CD4-positive, alpha-beta T cell (primary cell): ENCODE measurements around the gene PAX5. TPM values are rescaled to one million over a fixed set of nuclear protein-coding genes. Genes with fewer than 3 reads are reported as not detected.

Source experiments
- ATAC-seq: fragments of 200-7000 bp; cut with Tn5 transposase; one replicate; pipeline ENCODE4 v1.10.0; 2022; ENCODE audit warnings: mild to moderate bottlenecking; ENCODE audit not compliant: poor library complexity
- CTCF ChIA-PET: fragments of 350-600 bp; sonication (Branson Sonifier 250); formaldehyde crosslinking; loops from one replicate; lab custom pipeline; 2021; ENCODE audit warnings: antibody characterized with exemption, inconsistent platforms; lab: Charles Lee
- POLR2A ChIA-PET: fragments of 350-600 bp; sonication (Branson Sonifier 250); formaldehyde crosslinking; loops from one replicate; lab custom pipeline; 2021; ENCODE audit warnings: antibody characterized with exemption, inconsistent platforms; lab: Charles Lee
- DNase-seq, 14 experiments: peaks; one replicate each; pipeline ENCODE4 v3.0.0-alpha.2; 2013 to 2020; ENCODE audit warnings: mixed read lengths in 2 of 14
- H3K27ac ChIP-seq, 2 donors: one replicate each; pipeline versions ENCODE4 v1.5.1 to v1.7.0; 2013; ENCODE audit warnings: low read length in 2 of 2, low read depth in 1 of 2, mild to moderate bottlenecking in 1 of 2
- H3K27me3 ChIP-seq, 2 experiments: 1 replicate in 1 of 2; 2 replicates in 1 of 2; pipeline versions ENCODE4 v1.6.1 to v1.7.0; 2013; ENCODE audit warnings: low read length in 2 of 2, control low read depth in 1 of 2, mild to moderate bottlenecking in 1 of 2, moderate library complexity in 1 of 2; ENCODE audit not compliant: insufficient read depth in 2 of 2, control insufficient read depth in 1 of 2
- H3K36me3 ChIP-seq: one replicate; pipeline ENCODE4 v1.6.1; 2013; ENCODE audit warnings: low read length, control low read depth; ENCODE audit not compliant: insufficient read depth
- H3K4me1 ChIP-seq: one replicate; pipeline ENCODE4 v1.6.1; 2013; ENCODE audit warnings: low read length, control low read depth; ENCODE audit not compliant: insufficient read depth
- H3K4me3 ChIP-seq: one replicate; pipeline ENCODE4 v1.5.1; 2013; ENCODE audit warnings: mild to moderate bottlenecking, low read length, moderate library complexity
- H3K9me3 ChIP-seq, 2 experiments: 1 replicate in 1 of 2; 2 replicates in 1 of 2; pipeline versions ENCODE4 v1.6.1 to v1.7.0; 2013; ENCODE audit warnings: low read length in 2 of 2, mild to moderate bottlenecking in 2 of 2, control low read depth in 1 of 2, moderate library complexity in 1 of 2; ENCODE audit not compliant: control insufficient read depth in 1 of 2, insufficient read depth in 1 of 2
- H3K27ac Mint-ChIP-seq: one replicate; pipeline ENCODE4 v1.8.0; 2020; ENCODE audit warnings: mixed read lengths
- H3K27me3 Mint-ChIP-seq: one replicate; pipeline ENCODE4 v1.8.0; 2021; ENCODE audit warnings: mixed read lengths
- H3K36me3 Mint-ChIP-seq: one replicate; pipeline ENCODE4 v1.8.0; 2021; ENCODE audit warnings: low read depth, mixed read lengths
- H3K4me1 Mint-ChIP-seq: one replicate; pipeline ENCODE4 v1.8.0; 2021; ENCODE audit warnings: low read depth, mixed read lengths
- H3K4me3 Mint-ChIP-seq: one replicate; pipeline ENCODE4 v1.8.0; 2020; ENCODE audit warnings: mild to moderate bottlenecking, mixed read lengths
- H3K9me3 Mint-ChIP-seq: one replicate; pipeline ENCODE4 v1.8.0; 2020; ENCODE audit warnings: mixed read lengths
- CTCF ChIP-seq: fragments of 200-600 bp; IDR thresholded peaks from one replicate; pipeline ENCODE4 v1.8.0; 2022; ENCODE audit warnings: antibody characterized with exemption, mild to moderate bottlenecking
- intact Hi-C, 2 experiments: fragments of 100-400 bp; cut with DNase I in 1 of 2; cut with micrococcal nuclease in 1 of 2; formaldehyde crosslinking; loops; one replicate each; pipeline versions ENCODE4 v1.15.1 to v1.9.0; 2023 to 2025; cut with DNase I, micrococcal nuclease
- total RNA-seq, 174 experiments: library from RNA in 2 of 174; stranded (reverse) in 2 of 174; gene quantifications; one replicate each; pipeline ENCODE4 v1.2.3 and lab custom pipeline; 2021 to 2026

The PAX5 gene
- total RNA-seq, 2 experiments from 2014 or later = 0.03 to 0.11 TPM

- H3K36me3 Mint-ChIP-seq = no peaks in the 10 kb centered on the region
- Histone ChIP-seq H3K9me3 (no peaks in the 10 kb centered on the region), H3K4me3 (no peak overlapping the region), H3K4me1 (no peaks in the 10 kb centered on the region), H3K27me3 (peaks cover 0 to 4% of the 10 kb centered on the region in 2 experiments), H3K36me3 (no peaks in the 10 kb centered on the region), H3K27ac (no peak overlapping the region)
- intact Hi-C loops = no loop called here
- ATAC-seq = no peak
- no peak overlapping the region for H3K4me3 Mint-ChIP-seq
- no peak for TF ChIP-seq CTCF
- no peaks in the 10 kb centered on the region for H3K9me3 Mint-ChIP-seq
- CTCF ChIA-PET = no interaction called here
- no peak overlapping the region for H3K27ac Mint-ChIP-seq
- no peaks in the 10 kb centered on the region for H3K27me3 Mint-ChIP-seq
- H3K4me1 Mint-ChIP-seq = no peaks in the 10 kb centered on the region
- no peak for DNase-seq
- POLR2A ChIA-PET = no interaction called here
Observed at GRCh38 chr9:36840898-36841536, 193.1 kb downstream of the PAX5 start.

- Histone ChIP-seq H3K27ac (no peak overlapping the region), H3K27me3 (peaks cover 0 to 4% of the 10 kb centered on the region in 2 experiments), H3K4me3 (no peak overlapping the region), H3K36me3 (no peaks in the 10 kb centered on the region), H3K4me1 (no peaks in the 10 kb centered on the region), H3K9me3 (no peaks in the 10 kb centered on the region)
- TF ChIP-seq CTCF = no peak
- H3K27me3 Mint-ChIP-seq = no peaks in the 10 kb centered on the region
- CTCF ChIA-PET = no interaction called here
- DNase-seq = no peak
- H3K27ac Mint-ChIP-seq = no peak overlapping the region
- H3K36me3 Mint-ChIP-seq = no peaks in the 10 kb centered on the region
- POLR2A ChIA-PET = no interaction called here
- no peak for ATAC-seq
- H3K9me3 Mint-ChIP-seq = no peaks in the 10 kb centered on the region
- no peak overlapping the region for H3K4me3 Mint-ChIP-seq
- intact Hi-C loops = no loop called here
- no peaks in the 10 kb centered on the region for H3K4me1 Mint-ChIP-seq
Observed at GRCh38 chr9:36839131-36839885, 194.8 kb downstream of the PAX5 start.

- Mint-ChIP-seq H3K4me3 (no peak overlapping the region), H3K4me1 (no peaks in the 10 kb centered on the region), H3K36me3 (no peaks in the 10 kb centered on the region), H3K9me3 (no peaks in the 10 kb centered on the region), H3K27ac (no peak overlapping the region), H3K27me3 (no peaks in the 10 kb centered on the region)
- H3K36me3 ChIP-seq = no peaks in the 10 kb centered on the region
- H3K27me3 ChIP-seq = peaks cover 0 to 4% of the 10 kb centered on the region in 2 experiments
- ChIA-PET POLR2A (no interaction called here), CTCF (no interaction called here)
- no peak overlapping the region for H3K4me3 ChIP-seq
- intact Hi-C loops = no loop called here
- H3K9me3 ChIP-seq = no peaks in the 10 kb centered on the region
- TF ChIP-seq CTCF = no peak
- H3K27ac ChIP-seq = no peak overlapping the region
- no peaks in the 10 kb centered on the region for H3K4me1 ChIP-seq
- ATAC-seq = no peak
- no peak for DNase-seq
Observed at GRCh38 chr9:36837431-36838405, 196.3 kb downstream of the PAX5 start.
